ENCODE data around the gene RGS19.

GRCh38 chr20:64110411-64111068 lies 31.2 kb upstream of the RGS19 start:
- TF ChIP-seq CTCF (IDR thresholded peaks at IDR 0.05) (no peak), POLR2A (IDR thresholded peaks at IDR 0.05) (no peak)

Data from heart left ventricle (tissue), 13 donors.